ENCODE results near the gene HAS3.

- no peak for TF ChIP-seq CTCF (tag by site-specific recombination; IDR thresholded peaks at IDR 0.05)
- no peak for TF ChIP-seq ZNF426 (tag by site-specific recombination; IDR thresholded peaks at IDR 0.05)
- TF ChIP-seq, protein P1, sequence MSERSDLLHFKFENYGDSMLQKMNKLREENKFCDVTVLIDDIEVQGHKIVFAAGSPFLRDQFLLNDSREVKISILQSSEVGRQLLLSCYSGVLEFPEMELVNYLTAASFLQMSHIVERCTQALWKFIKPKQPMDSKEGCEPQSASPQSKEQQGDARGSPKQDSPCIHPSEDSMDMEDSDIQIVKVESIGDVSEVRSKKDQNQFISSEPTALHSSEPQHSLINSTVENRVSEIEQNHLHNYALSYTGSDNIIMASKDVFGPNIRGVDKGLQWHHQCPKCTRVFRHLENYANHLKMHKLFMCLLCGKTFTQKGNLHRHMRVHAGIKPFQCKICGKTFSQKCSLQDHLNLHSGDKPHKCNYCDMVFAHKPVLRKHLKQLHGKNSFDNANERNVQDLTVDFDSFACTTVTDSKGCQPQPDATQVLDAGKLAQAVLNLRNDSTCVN (tag by site-specific recombination; optimal IDR thresholded peaks at IDR 0.05) = no peak
- no peak for TF ChIP-seq ZBTB44 (tag by site-specific recombination; IDR thresholded peaks at IDR 0.05)
- no peak for TF ChIP-seq ZNF830 (tag by site-specific recombination; IDR thresholded peaks at IDR 0.05; ENCODE audit: low read depth)
- TF ChIP-seq ZNF580 (tag by site-specific recombination; IDR thresholded peaks at IDR 0.05) = no peak
- no peak for TF ChIP-seq PATZ1 (tag by site-specific recombination; IDR thresholded peaks at IDR 0.05)
- TF ChIP-seq ZNF24 (tag by site-specific recombination; IDR thresholded peaks at IDR 0.05) = no peak
- TF ChIP-seq ZNF701 (tag by site-specific recombination; IDR thresholded peaks at IDR 0.05) = no peak
- no peak for TF ChIP-seq ZNF785 (tag by site-specific recombination; IDR thresholded peaks at IDR 0.05)
- TF ChIP-seq ZFP41 (tag by site-specific recombination; IDR thresholded peaks at IDR 0.05; ENCODE audit: borderline replicate concordance) = no peak
- no peak for TF ChIP-seq ZNF274 (IDR thresholded peaks at IDR 0.05; ENCODE audit: low read length)
- no peak for TF ChIP-seq ZNF274 (tag by site-specific recombination; IDR thresholded peaks at IDR 0.05; ENCODE audit: borderline replicate concordance)
- TF ChIP-seq ZBTB7A (tag by site-specific recombination; IDR thresholded peaks at IDR 0.05; ENCODE audit: low read depth) = no peak
- TF ChIP-seq ZNF157 (tag by site-specific recombination; IDR thresholded peaks at IDR 0.05) = no peak
Observed at GRCh38 chr16:69131167-69131838, 25.9 kb downstream of the HAS3 start.
